Stimulated activated CD4-positive, alpha-beta T cell treated with anti-CD3 and anti-CD28 coated beads, Interleukin-15, amount 100 ng/mL, for 48 hours (primary cell): ENCODE data around the gene SLX4IP.

ENCODE experiments used
- DNase-seq, 2 donors: peaks; one replicate each; pipeline ENCODE4 v3.0.0-alpha.2; 2020; ENCODE audit warnings: low read depth in 2 of 2

SLX4IP gene

DNA sequence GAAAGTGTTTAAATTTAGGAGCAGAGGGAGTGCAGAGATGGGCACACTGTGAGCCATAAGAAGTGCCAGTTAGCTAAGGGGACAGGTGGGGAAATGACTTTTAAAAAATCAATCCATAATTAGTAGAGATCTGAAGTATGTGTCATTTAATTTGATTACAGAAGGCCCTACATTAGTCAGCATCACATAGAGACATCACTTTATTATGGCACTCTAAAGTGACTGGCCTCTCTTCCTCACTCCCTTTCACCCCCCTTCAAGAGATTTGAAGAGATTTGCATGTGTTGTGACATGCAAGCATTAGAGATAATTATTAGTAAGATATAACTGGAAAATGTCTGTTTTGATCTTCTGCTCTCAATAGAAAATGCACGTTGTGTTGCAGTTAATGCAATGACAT, 86.7 kb downstream of the SLX4IP start:
- no peak for DNase-seq

DNA sequence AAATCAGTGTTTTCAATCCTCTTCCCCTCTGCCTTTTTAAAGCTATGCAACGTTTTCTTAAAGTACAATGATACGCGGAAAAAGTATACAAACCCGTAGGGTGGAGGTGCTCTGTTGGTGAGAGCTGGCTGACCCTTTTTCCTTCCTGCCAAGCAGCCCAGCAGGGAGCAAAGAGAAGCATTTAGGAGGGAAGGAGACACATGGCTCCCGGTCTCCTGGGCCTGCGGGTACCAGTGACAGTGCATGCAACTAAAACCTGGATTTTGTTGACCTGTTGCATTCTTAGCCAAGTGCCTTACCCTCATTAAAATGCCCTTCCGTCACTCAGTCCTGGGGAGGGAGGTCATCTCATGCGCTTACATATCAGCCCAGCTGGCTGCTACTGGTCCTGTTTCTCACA, 87.2 kb downstream of the SLX4IP start:
- no peak for DNase-seq

DNA sequence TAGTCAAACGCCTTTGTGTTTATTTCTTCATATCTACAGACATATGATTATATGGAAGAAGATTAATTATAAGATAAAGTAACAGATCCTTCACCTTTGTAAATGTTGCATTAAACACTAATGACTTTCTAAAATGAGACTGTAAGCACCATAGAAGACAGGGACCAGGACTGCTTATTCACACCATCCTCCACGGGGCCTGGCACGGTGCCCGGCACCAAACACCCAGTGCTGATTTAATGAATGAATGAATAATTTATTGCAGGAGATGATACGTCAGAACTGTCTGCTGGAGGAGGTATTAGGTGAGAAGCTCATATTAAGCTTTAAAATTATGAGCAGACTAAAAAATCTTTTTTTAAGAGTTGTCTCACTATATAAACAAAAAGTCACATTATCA, 88.3 kb downstream of the SLX4IP start:
- DNase-seq: no peak

DNA sequence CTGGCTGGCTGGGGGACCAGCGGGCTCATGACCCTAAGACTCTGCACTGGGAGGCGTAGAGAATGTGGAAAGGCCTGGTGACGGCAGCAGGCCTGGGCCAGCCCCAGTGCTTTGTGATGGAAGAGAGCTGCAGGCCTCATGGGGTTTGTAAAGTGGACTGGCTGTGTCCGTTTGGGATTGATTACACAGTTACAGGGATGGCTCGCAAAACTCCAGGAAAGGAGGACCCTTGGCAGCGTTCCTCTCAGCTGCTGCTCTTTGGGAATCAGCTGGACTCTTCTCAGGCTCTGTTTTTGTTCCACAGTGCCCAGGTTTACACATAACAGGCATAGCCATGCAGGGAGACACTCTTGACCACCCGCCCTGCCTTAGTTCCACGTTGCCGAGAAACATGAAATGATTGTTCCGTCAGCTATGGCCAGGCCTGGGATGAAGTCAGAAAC, 89.0 kb downstream of the SLX4IP start:
- DNase-seq: no peak

DNA sequence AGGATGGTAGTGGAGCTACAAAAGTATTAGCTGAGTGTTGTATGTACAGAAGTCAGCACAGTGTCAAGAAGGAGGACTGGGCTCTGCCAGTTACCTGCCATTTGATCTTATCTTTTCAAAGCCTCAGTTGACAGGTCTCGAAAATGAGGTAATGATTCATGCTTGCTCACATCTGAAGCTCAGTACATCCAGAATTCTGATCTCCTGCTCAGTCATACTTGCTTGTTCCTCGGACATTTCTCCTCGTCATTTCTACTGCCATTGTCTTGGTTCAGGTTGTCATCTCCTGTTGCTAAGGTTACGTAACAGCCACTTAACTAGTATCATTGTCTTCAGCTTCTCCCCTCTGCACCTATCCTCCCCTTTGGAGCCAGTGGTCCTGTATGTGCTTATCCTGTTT, 89.5 kb downstream of the SLX4IP start:
- DNase-seq: no peak

DNA sequence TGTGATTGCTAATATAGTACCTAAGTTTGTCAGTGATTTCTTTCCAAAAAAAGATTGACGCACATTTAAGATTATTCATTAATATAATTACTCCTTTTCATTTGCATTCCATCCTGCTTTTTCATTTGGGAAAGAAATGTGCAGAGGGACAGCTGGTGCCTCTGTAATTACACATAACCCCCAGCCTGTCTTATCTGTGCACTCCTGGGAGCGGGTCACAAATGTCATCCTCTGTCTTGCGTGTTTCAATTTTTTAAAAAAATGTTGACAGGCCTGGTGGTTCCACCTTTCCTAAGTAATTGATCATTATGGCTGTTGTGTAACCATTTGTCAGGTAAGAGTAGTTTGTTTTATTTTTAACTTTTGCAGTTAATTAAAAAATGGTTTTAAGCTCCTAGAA, 92.7 kb downstream of the SLX4IP start:
- no peak for DNase-seq

DNA sequence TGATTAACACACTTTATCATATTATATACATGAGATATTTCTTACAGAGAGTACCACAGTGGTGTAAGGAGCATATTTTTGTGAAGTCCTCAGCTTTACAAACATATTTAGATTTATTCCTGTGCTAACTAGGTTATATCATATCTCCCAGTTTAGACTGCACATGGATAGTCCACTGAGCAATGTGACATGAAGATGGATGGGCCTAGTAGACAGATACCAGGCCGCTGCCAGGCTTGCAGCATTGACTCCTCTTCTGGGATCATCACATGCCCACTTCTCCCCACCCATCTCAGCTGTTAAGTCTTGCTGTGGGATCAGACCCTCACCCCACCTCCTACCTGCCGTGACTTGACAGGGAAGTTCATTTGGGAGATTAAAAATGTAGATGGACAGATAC, 95.8 kb downstream of the SLX4IP start:
- no peak for DNase-seq

DNA sequence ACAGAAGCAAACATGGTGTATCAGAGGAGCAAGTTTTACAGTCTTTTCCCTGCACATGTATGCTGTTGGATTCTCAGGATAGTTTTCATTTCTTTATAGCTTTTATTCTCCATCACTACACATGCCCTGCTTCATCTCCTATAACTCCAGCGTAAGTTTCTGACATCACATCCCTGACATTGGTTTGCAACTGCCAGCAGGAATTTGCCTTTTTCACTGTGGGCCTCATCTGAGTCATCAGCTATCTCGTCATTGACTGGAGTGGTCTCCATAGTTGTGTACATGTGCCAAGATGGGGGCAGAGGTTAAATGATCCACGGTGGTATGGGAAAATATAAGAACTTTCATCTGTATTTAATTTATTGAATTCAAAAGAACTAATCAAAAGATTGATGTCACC, 96.7 kb downstream of the SLX4IP start:
- no peak for DNase-seq

DNA sequence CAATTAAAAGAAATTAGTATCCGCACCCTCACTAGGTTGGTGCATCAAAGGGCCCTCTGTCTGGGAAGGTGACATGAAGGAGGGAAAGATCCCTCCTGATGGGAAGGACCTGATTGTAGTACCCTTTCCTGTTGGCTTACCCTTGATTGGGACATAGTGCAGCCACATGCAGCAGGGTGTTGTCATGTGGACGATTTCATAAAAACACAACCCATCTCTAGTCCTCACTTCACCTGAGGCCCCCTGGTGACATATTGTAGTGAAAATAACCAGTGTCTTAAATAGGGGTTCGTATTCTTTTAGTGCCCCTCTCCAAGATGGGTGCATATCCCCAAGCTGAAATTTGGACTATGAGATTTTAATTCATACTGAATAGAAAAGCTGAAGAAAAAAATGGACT, 97.3 kb downstream of the SLX4IP start:
- DNase-seq: no peak

DNA sequence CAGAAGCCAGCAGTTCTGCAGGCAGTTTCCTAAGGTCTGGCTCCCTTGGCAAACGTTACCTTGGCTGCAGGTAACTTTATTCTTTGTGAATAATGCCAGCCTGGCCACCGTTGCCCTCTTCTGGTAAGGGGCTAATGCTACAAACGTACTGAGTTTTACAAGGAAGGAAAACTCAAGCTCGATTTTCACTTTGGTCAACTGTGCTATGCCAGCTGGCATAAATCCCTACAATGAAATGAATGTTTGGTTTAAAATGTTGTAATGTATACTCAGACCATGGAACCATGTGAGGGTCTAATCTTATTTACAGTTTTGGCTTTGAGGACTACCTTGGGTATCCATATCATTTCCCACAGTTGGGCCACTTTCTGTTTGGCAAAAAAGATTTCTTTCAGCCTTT, 101.4 kb downstream of the SLX4IP start:
- DNase-seq: no peak

DNA sequence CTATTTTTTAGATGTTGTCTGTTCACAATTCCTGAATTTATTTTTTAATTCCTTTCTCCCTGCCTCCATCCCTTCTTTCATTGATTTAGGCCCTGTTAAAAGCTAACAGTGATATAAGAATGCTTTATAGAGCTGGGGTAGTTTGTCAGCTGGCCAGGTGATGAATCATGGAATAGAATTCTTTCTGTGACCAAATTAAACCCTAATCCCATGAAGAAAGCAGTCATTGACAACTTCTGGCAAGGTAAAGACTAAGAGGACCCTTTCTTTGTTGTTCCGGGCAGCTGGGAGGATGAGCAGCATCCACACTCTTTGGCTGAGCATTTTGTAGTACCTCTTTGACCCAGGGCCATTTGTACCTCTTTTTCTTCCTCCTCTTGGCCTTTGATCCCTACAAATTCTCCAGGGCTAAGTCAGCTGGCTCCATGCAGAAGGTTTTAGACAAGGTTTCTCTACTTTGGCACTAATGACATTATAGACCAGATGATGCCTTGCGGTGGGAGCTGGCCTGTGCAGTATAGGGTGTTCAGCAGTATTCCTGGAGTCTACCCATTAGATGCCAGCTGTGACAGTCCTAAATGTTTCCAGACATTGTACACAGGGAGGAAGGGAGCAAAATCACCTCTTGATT, 102.9 kb downstream of the SLX4IP start:
- no peak for DNase-seq

DNA sequence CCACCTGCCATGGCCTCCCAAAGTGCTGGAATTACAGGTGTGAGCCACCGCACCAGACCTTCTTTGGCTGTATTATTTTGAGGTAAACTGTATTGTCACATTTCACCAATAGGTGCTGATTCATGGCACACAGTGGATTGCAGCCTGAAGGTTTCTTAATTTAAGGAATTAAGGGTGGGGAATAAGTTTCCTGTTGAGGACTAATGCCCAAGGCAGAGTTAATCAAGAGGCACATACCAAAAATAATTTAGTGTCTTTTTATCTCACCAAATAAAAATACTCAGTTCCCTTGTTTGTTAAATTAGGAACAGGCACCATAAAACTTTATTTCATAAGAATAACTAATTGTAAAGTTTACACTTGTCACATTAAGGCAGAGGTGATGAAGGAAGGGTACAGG, 103.7 kb downstream of the SLX4IP start:
- DNase-seq: no peak

DNA sequence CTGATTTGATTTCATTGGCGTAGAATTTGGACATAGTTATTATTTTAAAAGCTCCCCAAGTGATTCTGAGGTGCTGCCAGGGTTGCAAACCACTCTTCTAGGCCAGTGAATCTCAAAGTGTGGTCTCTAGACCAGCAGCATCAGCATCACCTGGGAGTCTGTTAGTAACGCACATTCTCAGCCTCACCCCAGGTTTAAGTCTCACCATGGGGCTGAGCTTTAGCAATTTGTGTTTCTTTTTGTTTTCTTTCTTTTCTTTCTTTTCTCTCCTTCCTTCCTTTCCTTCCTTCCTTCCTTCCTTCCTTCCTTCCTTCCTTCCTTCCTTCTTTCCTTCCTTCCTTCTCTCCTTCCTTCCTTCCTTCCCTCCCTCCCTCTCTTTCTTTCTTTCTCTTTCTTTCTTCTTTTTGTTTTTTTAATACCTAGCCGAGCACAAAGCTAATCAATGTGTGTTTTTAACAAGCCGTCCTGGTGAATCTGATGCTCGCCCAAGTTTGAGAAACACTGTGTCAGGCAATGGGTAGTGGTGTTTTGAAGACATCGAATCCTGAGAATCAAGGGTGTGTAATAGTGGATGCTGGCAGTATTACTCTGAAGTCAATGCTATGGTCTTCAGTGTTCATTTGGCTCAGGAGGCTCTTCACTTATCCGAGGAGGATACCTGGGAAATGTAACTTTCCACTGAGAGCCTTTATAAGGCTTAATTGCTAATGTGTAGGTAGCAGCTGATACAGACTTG, 104.9 kb downstream of the SLX4IP start:
- DNase-seq: no peak

DNA sequence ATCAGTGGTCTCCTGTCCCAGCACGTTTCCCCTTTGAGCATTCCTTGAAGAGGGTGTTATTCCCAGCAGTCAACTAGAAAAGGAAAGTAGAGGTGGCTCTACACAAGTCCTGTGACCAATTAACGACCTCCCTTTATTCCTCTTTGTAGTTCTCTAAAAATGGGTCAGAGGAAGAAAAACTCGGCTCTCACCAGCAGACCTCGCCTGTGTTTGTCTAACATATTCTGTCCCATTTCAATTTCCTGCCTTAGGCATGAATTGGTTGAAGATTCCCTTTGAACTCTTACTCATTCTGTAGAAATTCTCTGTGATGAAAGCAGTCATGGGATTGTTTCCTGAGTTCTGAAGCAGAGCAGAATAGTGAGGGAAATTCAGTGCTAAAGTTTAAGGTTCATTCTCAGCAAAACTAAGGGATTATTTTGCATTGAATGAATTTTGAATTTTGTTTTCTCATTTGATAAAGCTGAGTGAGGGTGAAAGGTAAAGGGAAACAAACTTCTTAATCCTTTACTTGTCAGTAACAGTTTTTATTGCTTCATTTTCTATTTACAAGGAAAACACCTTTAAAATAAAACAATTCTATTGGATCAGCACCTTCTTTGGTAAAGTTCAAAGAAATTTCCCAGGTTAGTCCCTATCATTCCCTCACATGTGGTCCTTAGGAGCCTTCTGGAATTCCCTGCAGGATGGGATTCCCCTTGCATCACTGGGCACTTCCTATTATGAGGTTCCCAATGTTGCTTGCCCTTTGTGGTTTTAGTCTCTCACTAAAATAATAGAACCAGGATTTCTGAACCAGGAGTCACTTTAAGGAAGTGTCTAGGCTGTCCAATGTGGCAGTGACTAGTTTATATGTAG, 105.8 kb downstream of the SLX4IP start:
- no peak for DNase-seq

DNA sequence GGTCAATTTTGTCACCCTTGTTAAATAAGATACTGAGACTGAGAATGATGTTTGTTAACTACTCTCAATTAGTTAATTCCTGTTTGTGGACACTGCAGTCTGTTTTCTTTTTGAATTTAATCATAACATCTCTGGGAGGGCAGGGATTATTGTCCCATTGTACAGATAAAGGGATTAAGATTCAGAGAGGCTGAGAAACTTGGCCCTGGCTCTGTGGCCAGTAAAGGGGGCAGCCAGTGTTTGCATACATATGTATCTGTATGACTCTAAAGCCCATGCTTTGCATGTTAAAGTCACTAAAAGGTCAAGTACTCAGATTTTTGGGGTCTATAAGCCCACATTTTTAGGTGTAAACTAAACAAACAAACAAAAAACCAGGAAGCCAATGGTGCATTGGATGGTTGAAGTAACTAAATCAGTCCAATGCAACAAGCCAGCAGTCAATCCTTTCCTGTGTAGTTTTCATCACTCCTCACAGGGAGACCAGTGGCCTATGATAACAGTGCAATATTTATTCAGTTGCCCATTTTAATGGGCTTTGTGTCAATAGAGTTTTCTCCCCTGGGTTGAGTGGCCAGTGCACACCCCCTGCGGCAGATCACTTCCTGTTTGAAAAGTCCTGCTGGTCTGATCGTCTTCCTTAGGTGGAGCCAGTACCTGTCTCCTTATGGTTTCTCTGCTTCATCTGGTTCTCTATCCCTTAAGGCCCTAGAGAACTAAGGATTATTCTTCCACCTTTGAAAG, 106.7 kb downstream of the SLX4IP start:
- no peak for DNase-seq

DNA sequence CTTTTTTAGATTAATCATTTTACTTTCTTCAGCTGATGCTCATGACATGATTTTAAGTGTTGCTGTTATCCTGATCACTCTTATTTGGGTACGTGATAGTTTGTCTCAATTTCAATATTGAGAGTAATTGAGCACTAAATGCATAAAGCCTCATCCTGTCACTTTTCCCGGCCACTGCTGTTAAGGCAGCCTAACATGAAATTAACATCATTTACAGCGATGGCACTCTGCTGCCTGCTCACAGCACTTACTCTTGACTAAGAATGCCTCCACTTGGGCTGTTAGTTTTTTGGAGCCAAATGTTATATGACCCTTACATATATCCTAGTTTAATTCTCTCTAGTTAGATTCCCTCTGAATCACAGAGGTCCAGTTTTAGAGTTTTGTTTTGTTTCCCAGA, 107.3 kb downstream of the SLX4IP start:
- DNase-seq: no peak

DNA sequence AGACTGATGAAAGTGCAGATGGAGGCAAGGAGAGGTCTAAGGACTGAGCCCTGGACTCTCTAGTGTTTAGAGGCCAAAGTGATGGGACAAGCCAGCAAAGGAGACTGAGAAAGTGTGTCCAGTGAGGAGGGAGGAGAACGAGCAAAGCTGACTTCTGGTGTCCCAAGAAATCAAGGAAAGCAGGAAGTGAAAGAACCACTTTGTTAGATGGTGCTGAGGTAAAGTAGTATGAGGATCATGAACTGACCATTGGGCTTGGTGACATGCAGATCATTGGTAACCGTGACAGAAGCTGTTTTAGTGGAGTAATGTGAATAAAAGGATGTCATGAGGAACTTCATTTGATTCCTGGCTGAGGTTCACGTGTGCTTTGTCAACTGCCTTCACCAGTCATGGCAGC, 108.4 kb downstream of the SLX4IP start:
- DNase-seq: no peak

DNA sequence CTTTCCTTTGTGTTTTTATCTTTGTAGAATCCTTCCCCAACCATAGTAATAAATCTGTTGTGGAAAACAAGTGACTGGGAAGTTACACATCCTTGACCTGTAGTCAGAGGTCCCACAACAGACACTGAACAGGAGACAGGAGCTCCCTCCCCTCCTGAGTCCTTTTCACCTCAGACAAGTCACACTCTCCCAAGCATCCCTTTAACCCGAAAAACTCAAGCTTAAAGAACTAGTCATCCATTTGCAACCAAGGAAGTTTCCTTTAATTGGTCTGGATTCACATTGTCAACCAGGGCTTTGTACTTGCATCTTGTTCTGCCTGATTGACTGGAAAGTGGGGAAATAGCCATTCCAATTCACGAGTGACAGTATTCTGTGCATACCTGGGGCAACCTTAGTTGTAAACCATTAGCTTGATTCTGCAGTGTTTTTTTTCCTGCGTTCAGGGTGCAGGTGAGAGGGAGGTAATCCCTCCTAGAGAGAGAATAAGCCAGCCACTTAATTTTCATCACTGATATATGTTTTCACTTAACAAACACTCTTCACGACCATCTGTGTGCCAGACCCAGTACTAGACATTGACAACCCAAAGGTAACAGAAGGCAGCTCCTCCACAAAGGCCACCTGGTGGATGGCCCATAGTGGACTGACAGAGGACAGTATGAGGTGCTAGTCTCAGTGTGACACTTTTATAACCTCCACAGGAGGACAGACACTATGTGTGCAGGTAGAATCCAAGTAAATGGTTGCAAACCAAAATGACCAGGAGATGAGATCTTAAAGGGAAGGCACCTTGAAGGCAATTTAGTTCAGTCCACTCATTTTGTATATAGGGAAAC, 112.4 kb downstream of the SLX4IP start:
- DNase-seq: no peak

DNA sequence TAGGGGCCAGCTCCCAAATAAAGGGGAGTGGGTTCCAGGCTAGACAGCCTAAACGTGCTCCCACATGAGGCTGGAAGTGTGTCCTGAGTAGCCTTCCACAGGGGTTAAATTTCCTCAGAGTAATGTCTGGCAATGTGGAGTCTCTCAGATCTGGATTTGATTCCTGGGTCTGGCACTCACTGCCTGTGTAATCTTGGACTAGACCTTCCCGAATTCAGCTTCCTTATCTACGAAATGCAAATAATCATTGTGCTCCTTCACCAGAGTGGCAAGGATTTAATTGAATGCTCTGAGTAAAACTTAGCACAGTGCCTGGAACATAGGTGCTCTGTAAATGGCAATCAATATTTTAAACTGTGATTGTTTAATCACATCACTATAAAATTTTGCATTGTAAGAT, 114.4 kb downstream of the SLX4IP start:
- no peak for DNase-seq

DNA sequence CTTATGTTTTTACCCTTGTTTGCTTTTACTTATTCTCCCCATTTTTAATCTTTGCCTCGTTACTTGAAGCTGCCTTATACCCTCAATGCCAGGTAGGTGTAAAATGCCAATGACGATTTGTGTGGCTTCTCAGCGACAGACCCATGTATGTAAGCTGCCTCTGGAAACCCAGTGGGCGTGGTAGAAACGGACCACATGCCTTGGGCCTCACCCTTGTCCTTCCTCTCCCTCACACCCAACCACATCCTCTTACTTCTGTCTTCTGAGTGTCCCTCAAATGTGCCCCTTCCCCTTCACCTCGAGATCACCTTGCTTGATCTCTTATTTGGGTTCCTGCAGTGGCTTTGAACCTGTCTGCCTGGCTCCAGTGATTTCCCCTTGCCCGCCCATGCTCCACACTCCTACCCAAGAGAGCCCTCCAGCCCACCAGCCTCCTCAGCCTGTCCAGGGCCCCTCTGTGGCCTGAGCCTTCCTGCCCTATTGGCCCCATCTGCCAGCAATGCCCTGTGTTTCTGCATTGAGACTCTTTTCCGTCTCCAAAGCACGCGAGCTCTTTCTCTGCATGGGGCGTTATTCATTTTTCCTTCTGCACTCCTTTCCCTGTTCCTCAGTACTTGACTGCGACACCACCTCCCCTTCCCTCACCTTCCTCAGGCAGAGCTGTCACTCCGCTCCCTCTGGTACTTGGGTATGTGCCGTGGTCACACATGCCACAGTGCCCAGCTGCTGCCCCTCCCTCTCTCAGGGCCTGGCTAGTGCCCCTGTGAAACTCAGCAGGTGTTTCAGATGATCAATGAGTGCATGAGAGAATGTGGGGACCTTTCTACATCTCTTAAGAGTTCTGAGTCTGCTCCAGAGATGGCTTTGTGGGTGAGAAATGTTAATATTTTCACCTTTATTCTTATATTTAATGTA, 115.4 kb downstream of the SLX4IP start:
- DNase-seq: no peak
